GM12878 (cell line): ENCODE measurements around the gene ZNF385D. TPM values are rescaled to one million over a fixed set of nuclear protein-coding genes. Genes with fewer than 3 reads are reported as not detected.

Experiments used
- ATAC-seq: fragments of 200-7000 bp; cut with Tn5 transposase; 3 replicates; pipeline ENCODE4 v1.9.1; 2020; ENCODE audit warnings: mild to moderate bottlenecking, moderate library complexity
- BruUV-seq: library from RNA; stranded (reverse); fragments of 400-500 nt; replicated peaks from 2 replicates; lab custom pipeline; 2021; lab: Mats Ljungman, UMichigan
- CTCF ChIA-PET: fragments of 300-600 bp; sonication (Branson Sonifier 250); formaldehyde crosslinking; extraction: SDS; loops from one replicate; lab custom pipeline; 2021; ENCODE audit warnings: inconsistent platforms; lab: Yijun Ruan, JAX
- POLR2A ChIA-PET: fragments of 350-600 bp; formaldehyde crosslinking; extraction: SDS; loops from one replicate; lab custom pipeline; 2021; ENCODE audit warnings: inconsistent platforms; lab: Charles Lee
- RAD21 ChIA-PET: fragments of 300-600 bp; sonication (Branson Sonifier 250); formaldehyde crosslinking; loops from one replicate; lab custom pipeline; 2023; ENCODE audit warnings: antibody characterized with exemption; ENCODE audit not compliant: unreplicated experiment; lab: Charles Lee
- SMC1A ChIA-PET: fragments of 300-600 bp; sonication (Branson Sonifier 250); formaldehyde crosslinking; loops from one replicate; lab custom pipeline; 2023; ENCODE audit not compliant: unreplicated experiment, uncharacterized antibody; lab: Charles Lee
- DNase-seq: peaks from one replicate; pipeline ENCODE4 v3.0.0-alpha.2; 2011; ENCODE audit warnings: low read depth, low spot score
- FAIRE-seq: peaks from 3 replicates; lab custom pipeline; 2011; peaks lifted over from hg19 to GRCh38; lab: Jason Lieb, UNC
- H2AFZ ChIP-seq: 2 replicates; pipeline ENCODE4 v1.6.0; 2011; ENCODE audit warnings: low read depth, low read length, control low read depth; ENCODE audit not compliant: control insufficient read depth
- H3K27ac ChIP-seq: 2 replicates; pipeline ENCODE4 v1.5.1; 2011; ENCODE audit warnings: control low read depth; ENCODE audit not compliant: control insufficient read depth, insufficient read depth
- H3K27me3 ChIP-seq, 2 experiments: replicated peaks in 1 of 2; 2 replicates each; pipeline versions ENCODE4 v1.6.0 to v1.6.1; 2011; ENCODE audit warnings: low read length in 1 of 2; ENCODE audit not compliant: control insufficient read depth in 2 of 2, insufficient read depth in 2 of 2
- H3K36me3 ChIP-seq, 2 experiments: 2 replicates each; pipeline ENCODE4 v1.5.1; 2011; ENCODE audit warnings: low read length in 1 of 2; ENCODE audit not compliant: control insufficient read depth in 2 of 2, insufficient read depth in 2 of 2
- H3K4me1 ChIP-seq: 2 replicates; pipeline ENCODE4 v1.6.1; 2011; ENCODE audit warnings: mild to moderate bottlenecking, low read length, moderate library complexity, mixed read lengths; ENCODE audit not compliant: control insufficient read depth, insufficient read depth
- H3K4me2 ChIP-seq: 2 replicates; pipeline ENCODE4 v1.6.0; 2011; ENCODE audit warnings: control low read depth; ENCODE audit not compliant: control insufficient read depth, insufficient read depth
- H3K4me3 ChIP-seq: fragments of 200-600 bp; sonication (generic); 2 replicates; pipeline ENCODE4 v1.5.1; 2016
- H3K79me2 ChIP-seq: 2 replicates; pipeline ENCODE4 v1.6.0; 2011; ENCODE audit warnings: low read length; ENCODE audit not compliant: control insufficient read depth, insufficient read depth
- H3K9ac ChIP-seq: 2 replicates; pipeline ENCODE4 v1.8.0; 2011; ENCODE audit warnings: low read length, control low read depth, mixed read lengths; ENCODE audit not compliant: control insufficient read depth, insufficient read depth
- H3K9me3 ChIP-seq: replicated peaks from 3 replicates; pipeline ENCODE4 v1.5.1; 2011; ENCODE audit warnings: mild to moderate bottlenecking, low read length; ENCODE audit not compliant: control insufficient read depth, insufficient read depth
- H4K20me1 ChIP-seq: 2 replicates; pipeline ENCODE4 v1.6.0; 2011; ENCODE audit not compliant: control insufficient read depth, insufficient read depth
- CEBPB ChIP-seq, 2 experiments: fragments of 150-350 bp in 1 of 2; IDR thresholded peaks; 2 replicates each; pipeline ENCODE4 v1.6.1; 2012 to 2014; ENCODE audit warnings: low read depth in 2 of 2, low read length in 2 of 2, borderline replicate concordance in 1 of 2, inconsistent platforms in 1 of 2
- DPF2 ChIP-seq: fragments of 450-650 bp; IDR thresholded peaks from 2 replicates; pipeline ENCODE4 v1.6.1; 2017; ENCODE audit warnings: mild to moderate bottlenecking
- ESRRA ChIP-seq: IDR thresholded peaks from 2 replicates; pipeline ENCODE4 v1.6.1; 2012; ENCODE audit warnings: mild to moderate bottlenecking, low read length, improper control_type of control experiment
- KAT2A ChIP-seq: conservative IDR thresholded peaks from 2 replicates; pipeline ENCODE4 v1.6.1; 2011; ENCODE audit warnings: low read depth, low read length; ENCODE audit not compliant: control insufficient read depth
- KDM1A ChIP-seq: fragments of 200-600 bp; sonication (generic); IDR thresholded peaks from 2 replicates; pipeline ENCODE4 v1.6.1; 2016; ENCODE audit warnings: borderline replicate concordance
- KLF5 ChIP-seq: fragments of 450-650 bp; IDR thresholded peaks from 2 replicates; pipeline ENCODE4 v1.6.1; 2014; ENCODE audit warnings: mild to moderate bottlenecking; ENCODE audit not compliant: partially characterized antibody
- MXI1 ChIP-seq: fragments of 150-350 bp; IDR thresholded peaks from 2 replicates; pipeline ENCODE4 v1.6.1; 2011; ENCODE audit warnings: low read depth, mild to moderate bottlenecking, inconsistent platforms, low read length, improper control_type of control experiment
- PAX8 ChIP-seq: fragments of 450-650 bp; IDR thresholded peaks from 2 replicates; pipeline ENCODE4 v1.6.1; 2017; ENCODE audit warnings: mild to moderate bottlenecking, moderate library complexity
- POLR2A ChIP-seq: IDR thresholded peaks from 2 replicates; pipeline ENCODE4 v1.6.1; 2011; ENCODE audit warnings: low read depth, mild to moderate bottlenecking, low read length
- RFX5 ChIP-seq: IDR thresholded peaks from 2 replicates; pipeline ENCODE4 v1.6.1; 2011; ENCODE audit warnings: low read depth, low read length, improper control_type of control experiment
- SIN3A ChIP-seq: IDR thresholded peaks from 2 replicates; pipeline ENCODE4 v1.6.1; 2012; ENCODE audit warnings: low read depth, low read length, improper control_type of control experiment
- TARDBP ChIP-seq: IDR thresholded peaks from 2 replicates; pipeline ENCODE4 v1.6.1; 2016; ENCODE audit warnings: borderline replicate concordance
- TCF12 ChIP-seq: IDR thresholded peaks from 2 replicates; pipeline ENCODE4 v1.6.1; 2011; ENCODE audit warnings: low read depth, mild to moderate bottlenecking, low read length
- WGBS: methylation state at CpG from one replicate; pipeline ENCODE4 v1.1.6; 2016; ENCODE audit warnings: low lambda C conversion rate; ENCODE audit not compliant: insufficient replicate concordance, insufficient coverage; ENCODE audit errors: missing lambda C conversion rate; 5-methylcytosine and 5-hydroxymethylcytosine counted together
- in situ Hi-C: fragments of 300-500 bp; cut with MboI; formaldehyde crosslinking; loops from 9 replicates; pipeline ENCODE4 v1.14.3; 2018; ENCODE audit warnings: mixed read lengths
- intact Hi-C: fragments of 100-400 bp; cut with micrococcal nuclease; formaldehyde crosslinking; loops from one replicate; pipeline ENCODE4 v1.14.2; 2022; ENCODE audit not compliant: unreplicated experiment
- polyA plus RNA-seq, 11 experiments: library from polyadenylated mRNA; depleted of rRNA in 4 of 11; unstranded in 6 of 11; stranded (reverse) in 5 of 11; fragments of >200 nt; fragmentation: Nextera tagmentation in 4 of 11; fragmentation: Illumina TruSeq in 1 of 11; extraction: Ambion mirVana in 4 of 11; extraction: Trizol in 1 of 11; gene quantifications; 1 replicate in 1 of 11; 2 replicates in 10 of 11; pipeline versions ENCODE4 v1.2.1 to v1.2.3, GENCODE V29; 2011 to 2016; ENCODE audit warnings: inconsistent platforms in 2 of 11, missing spikeins in 2 of 11, low read depth in 1 of 11
- total RNA-seq, 4 experiments: library from RNA; depleted of rRNA in 3 of 4; stranded (reverse); fragments of >200 nt in 3 of 4; fragmentation: Illumina TruSeq in 1 of 4; extraction: Trizol in 1 of 4; gene quantifications; 2 replicates each; pipeline versions ENCODE4 v1.2.1 to v1.2.3, GENCODE V29; 2013 to 2021
- TF ChIP-seq, protein P1 (sequence below): fragments of 150-350 bp; IDR thresholded peaks from 2 replicates; pipeline ENCODE4 v1.6.1; 2014; ENCODE audit warnings: mild to moderate bottlenecking, low read depth, low read length
- TF ChIP-seq, protein P2 (sequence below): fragments of 150-350 bp; IDR thresholded peaks from 2 replicates; pipeline ENCODE4 v1.6.1; 2016; ENCODE audit warnings: low read depth, low read length

ZNF385D gene
- total and polyA plus RNA-seq, 10 of the 15 experiments (the other 5 are each of a cell fraction or from before 2014, with no cell fraction given), result 0.01 to 0.62 (median 0.18) TPM; not detected in 5

DNA sequence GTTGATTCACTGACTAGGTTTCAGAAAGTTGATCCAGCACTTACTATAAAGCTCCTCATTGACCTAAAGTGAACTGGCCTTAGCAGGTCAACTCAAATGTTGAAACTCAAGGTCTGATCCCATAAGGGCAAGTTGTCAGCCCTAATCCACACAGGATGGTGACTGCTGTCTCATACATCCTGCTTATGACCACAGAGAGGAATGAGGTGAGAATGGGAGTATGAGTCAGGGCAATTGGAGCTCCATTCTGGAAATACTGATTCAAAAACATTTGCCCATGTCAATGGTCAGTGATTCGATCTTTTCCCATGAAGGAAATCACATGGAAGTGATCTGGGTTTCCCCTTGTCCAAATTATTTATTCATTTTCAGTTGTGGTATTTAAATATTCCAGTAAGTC is 78.7 kb downstream of the ZNF385D start:
- POLR2A ChIA-PET, result no interaction called here
- H3K9me3 ChIP-seq, result no peaks in the 10 kb centered on the region
- no peak overlapping the region for H2AFZ ChIP-seq
- SMC1A ChIA-PET, result interaction anchor here (1.0 kb wide), 1 partner anchor 8 kb away, joined by 3 read pairs; no protein-coding TSS in a partner anchor
- no peak overlapping the region for H3K4me3 ChIP-seq
- no peaks in the 10 kb centered on the region for H3K36me3 ChIP-seq
- WGBS, result 0% methylated on average over 1 of the region's 1 CpG
- TF ChIP-seq TCF12, result no peak
- no peak for TF ChIP-seq KAT2A
- TF ChIP-seq PAX8, result no peak
- TF ChIP-seq, protein P1, sequence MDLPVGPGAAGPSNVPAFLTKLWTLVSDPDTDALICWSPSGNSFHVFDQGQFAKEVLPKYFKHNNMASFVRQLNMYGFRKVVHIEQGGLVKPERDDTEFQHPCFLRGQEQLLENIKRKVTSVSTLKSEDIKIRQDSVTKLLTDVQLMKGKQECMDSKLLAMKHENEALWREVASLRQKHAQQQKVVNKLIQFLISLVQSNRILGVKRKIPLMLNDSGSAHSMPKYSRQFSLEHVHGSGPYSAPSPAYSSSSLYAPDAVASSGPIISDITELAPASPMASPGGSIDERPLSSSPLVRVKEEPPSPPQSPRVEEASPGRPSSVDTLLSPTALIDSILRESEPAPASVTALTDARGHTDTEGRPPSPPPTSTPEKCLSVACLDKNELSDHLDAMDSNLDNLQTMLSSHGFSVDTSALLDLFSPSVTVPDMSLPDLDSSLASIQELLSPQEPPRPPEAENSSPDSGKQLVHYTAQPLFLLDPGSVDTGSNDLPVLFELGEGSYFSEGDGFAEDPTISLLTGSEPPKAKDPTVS, result no peak
- no peak for TF ChIP-seq TARDBP
- no peak for TF ChIP-seq KDM1A
- TF ChIP-seq SIN3A, result no peak
- H3K27me3 ChIP-seq, result no peaks in the 10 kb centered on the region
- no peaks in the 10 kb centered on the region for H3K4me1 ChIP-seq
- no peak overlapping the region for H3K27ac ChIP-seq
- RAD21 ChIA-PET, result no interaction called here
- H3K9ac ChIP-seq, result no peak overlapping the region
- BruUV-seq, result no TSS peak
- FAIRE-seq (no peak), DNase-seq (no peak), ATAC-seq (no peak)
- H4K20me1 ChIP-seq, result no peaks in the 10 kb centered on the region
- intact Hi-C loops, result no loop called here
- in situ Hi-C loops, result no loop called here
- no peaks in the 10 kb centered on the region for H3K79me2 ChIP-seq
- H3K4me2 ChIP-seq, result no peak overlapping the region
- CTCF ChIA-PET, result no interaction called here

DNA sequence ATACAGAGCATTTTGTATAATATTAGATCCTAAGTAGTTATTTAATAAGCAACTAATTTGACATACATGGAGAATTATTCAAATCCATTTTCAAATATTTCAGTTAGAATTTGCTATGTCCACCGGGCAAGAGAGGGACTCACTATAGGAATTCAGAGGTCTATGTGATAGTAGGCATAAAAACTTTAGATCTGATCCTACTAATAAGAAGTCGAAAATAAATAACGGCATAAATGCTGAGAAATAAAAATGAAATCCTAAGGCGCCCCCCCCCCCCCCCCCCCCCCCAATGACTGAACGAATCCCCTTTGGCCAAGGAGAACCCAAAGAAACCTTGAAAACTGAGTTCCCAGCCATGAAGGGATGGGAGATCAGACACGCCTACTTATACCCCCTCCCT is 80.6 kb downstream of the ZNF385D start:
- CTCF ChIA-PET, result no interaction called here
- POLR2A ChIA-PET, result no interaction called here
- WGBS, result 50% methylated on average over 4 of the region's 6 CpGs
- TF ChIP-seq PAX8, result no peak
- TF ChIP-seq RFX5, result no peak
- TF ChIP-seq, protein P2, sequence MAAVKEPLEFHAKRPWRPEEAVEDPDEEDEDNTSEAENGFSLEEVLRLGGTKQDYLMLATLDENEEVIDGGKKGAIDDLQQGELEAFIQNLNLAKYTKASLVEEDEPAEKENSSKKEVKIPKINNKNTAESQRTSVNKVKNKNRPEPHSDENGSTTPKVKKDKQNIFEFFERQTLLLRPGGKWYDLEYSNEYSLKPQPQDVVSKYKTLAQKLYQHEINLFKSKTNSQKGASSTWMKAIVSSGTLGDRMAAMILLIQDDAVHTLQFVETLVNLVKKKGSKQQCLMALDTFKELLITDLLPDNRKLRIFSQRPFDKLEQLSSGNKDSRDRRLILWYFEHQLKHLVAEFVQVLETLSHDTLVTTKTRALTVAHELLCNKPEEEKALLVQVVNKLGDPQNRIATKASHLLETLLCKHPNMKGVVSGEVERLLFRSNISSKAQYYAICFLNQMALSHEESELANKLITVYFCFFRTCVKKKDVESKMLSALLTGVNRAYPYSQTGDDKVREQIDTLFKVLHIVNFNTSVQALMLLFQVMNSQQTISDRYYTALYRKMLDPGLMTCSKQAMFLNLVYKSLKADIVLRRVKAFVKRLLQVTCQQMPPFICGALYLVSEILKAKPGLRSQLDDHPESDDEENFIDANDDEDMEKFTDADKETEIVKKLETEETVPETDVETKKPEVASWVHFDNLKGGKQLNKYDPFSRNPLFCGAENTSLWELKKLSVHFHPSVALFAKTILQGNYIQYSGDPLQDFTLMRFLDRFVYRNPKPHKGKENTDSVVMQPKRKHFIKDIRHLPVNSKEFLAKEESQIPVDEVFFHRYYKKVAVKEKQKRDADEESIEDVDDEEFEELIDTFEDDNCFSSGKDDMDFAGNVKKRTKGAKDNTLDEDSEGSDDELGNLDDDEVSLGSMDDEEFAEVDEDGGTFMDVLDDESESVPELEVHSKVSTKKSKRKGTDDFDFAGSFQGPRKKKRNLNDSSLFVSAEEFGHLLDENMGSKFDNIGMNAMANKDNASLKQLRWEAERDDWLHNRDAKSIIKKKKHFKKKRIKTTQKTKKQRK, result no peak
- no peak for TF ChIP-seq POLR2A
- TF ChIP-seq CEBPB (IDR thresholded peaks at IDR 0.05; ENCODE audit: borderline replicate concordance in 1 of 2, low read depth in 2 of 2, low read length in 2 of 2), result no peak
- TF ChIP-seq MXI1, result no peak
- TF ChIP-seq DPF2, result no peak
- no peak for TF ChIP-seq KLF5
- TF ChIP-seq ESRRA, result no peak

More for the DNA sequence above, 80.6 kb downstream of the ZNF385D start:
- H4K20me1 ChIP-seq, result no peaks in the 10 kb centered on the region
- H3K4me2 ChIP-seq, result no peak overlapping the region
- DNase-seq (no peak), ATAC-seq (no peak), FAIRE-seq (no peak)
- ChIA-PET SMC1A (no interaction called here), RAD21 (no interaction called here)
- in situ Hi-C loops (no loop called here), intact Hi-C loops (no loop called here)
- H3K9ac ChIP-seq, result no peak overlapping the region
- BruUV-seq, result no TSS peak
- no peaks in the 10 kb centered on the region for H3K36me3 ChIP-seq
- no peaks in the 10 kb centered on the region for H3K79me2 ChIP-seq
- H3K4me3 ChIP-seq, result no peak overlapping the region
- no peak overlapping the region for H3K27ac ChIP-seq
- H3K27me3 ChIP-seq, result no peaks in the 10 kb centered on the region
- no peak overlapping the region for H2AFZ ChIP-seq
- no peaks in the 10 kb centered on the region for H3K9me3 ChIP-seq
- no peaks in the 10 kb centered on the region for H3K4me1 ChIP-seq
